Fibroblast of lung (primary cell): ENCODE data around the gene SP7.

Experiments
- CTCF ChIP-seq, 2 donors: IDR thresholded peaks in 1 of 2; conservative IDR thresholded peaks in 1 of 2; 1 replicate in 1 of 2; 2 replicates in 1 of 2; pipeline ENCODE4 v1.5.1; 2011 to 2012; ENCODE audit warnings: low read length in 2 of 2, control low read depth in 1 of 2, inconsistent platforms in 1 of 2, low read depth in 1 of 2, mild to moderate bottlenecking in 1 of 2
- EZH2 ChIP-seq: IDR thresholded peaks from 2 replicates; pipeline ENCODE4 v1.5.1; 2012; ENCODE audit warnings: low read length, control low read depth, mild to moderate bottlenecking; ENCODE audit errors: missing control alignments

GRCh38 chr12:53328043-53328435 is 8.1 kb downstream of the SP7 start:
- no peak for TF ChIP-seq CTCF (conservative IDR thresholded peaks at IDR 0.05 in 1 of 2, IDR thresholded peaks at IDR 0.05 in 1 of 2; ENCODE audit: low read depth in 1 of 2, low read length in 2 of 2)
- TF ChIP-seq EZH2, result no peak
